GM12891 (cell line): Measurements from ENCODE around the gene ASAP3.
"Not testable (repeated sequence)": the region's sequence is repeated elsewhere in the genome, so short reads cannot be mapped to it uniquely, and the experiment has no call there.

Source experiments
- DNase-seq: peaks from one replicate; pipeline ENCODE4 v3.0.0; 2011; ENCODE audit warnings: low spot score; ENCODE audit not compliant: insufficient read length
- FAIRE-seq: peaks from 2 replicates; lab custom pipeline; 2011; peaks lifted over from hg19 to GRCh38; lab: Jason Lieb, UNC
- PAX5 ChIP-seq: IDR thresholded peaks from 2 replicates; pipeline ENCODE4 v1.6.1; 2011; ENCODE audit warnings: low read length, moderate library complexity, mild to moderate bottlenecking; ENCODE audit not compliant: insufficient read depth, severe bottlenecking
- POLR2A ChIP-seq: IDR thresholded peaks from 2 replicates; pipeline ENCODE4 v1.6.1; 2011; ENCODE audit warnings: low read depth, low read length, control low read depth
- POLR2AphosphoS5 ChIP-seq: IDR thresholded peaks from 2 replicates; pipeline ENCODE4 v1.6.1; 2011; ENCODE audit warnings: low read depth, low read length, control low read depth
- POU2F2 ChIP-seq: IDR thresholded peaks from 2 replicates; pipeline ENCODE4 v1.6.1; 2011; ENCODE audit warnings: low read depth, mild to moderate bottlenecking, control low read depth, low read length, moderate library complexity
- SPI1 ChIP-seq: IDR thresholded peaks from 2 replicates; pipeline ENCODE4 v1.6.1; 2011; ENCODE audit warnings: low read depth, low read length, control low read depth
- TAF1 ChIP-seq: IDR thresholded peaks from 2 replicates; pipeline ENCODE4 v1.6.1; 2011; ENCODE audit warnings: low read depth, low read length, control low read depth

ASAP3 gene

DNA sequence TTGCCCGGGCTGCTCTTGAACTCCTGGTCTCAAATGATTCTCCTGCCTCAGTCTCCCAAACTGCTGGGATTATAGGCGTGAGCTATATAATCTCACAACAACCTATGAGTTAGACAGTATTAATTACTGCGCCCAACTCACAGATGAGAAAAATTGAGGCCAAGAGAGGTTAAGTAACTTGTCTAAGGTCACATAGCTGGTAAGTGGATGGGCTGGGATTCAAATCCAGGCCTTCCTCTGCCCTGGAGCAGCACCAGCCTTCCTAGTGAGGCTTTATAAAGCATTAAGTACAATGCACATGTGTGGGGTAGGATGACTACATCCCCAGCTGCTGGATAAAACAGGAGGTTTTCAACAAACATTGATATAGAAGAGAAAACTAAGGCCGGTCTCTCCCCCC is 31.9 kb upstream of the ASAP3 start:
- FAIRE-seq (no peak), DNase-seq (no peak)
- TF ChIP-seq POLR2AphosphoS5 (no peak), POLR2A (no peak), SPI1 (no peak), TAF1 (no peak), PAX5 (no peak), POU2F2 (no peak)

DNA sequence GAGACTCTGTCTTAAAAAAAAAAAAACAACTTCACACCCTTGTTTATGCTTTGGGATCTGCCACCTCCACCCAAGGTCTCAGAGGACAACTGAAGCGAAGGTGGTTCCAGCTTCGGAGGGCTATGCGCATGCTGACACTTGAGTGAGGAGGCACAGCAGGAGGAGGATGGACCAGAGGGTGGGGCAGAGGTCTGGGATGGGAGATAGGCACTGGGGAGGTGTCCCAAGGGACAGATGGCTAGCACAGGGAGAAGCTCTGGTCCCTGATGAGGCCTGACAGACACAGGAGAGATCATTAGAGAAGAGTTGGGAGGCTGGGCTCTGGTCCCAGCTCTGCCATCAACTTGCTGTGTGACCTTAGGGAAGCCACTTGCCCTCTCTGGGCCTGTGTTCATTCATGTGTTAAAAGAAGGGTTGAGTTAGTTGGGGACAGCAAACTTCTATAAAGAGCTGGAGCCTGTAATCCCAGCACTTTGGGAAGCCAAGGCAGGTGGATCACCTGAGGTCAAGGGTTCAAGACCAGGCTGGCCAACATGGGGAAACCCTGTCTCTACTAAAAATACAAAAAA is 30.2 kb upstream of the ASAP3 start:
- FAIRE-seq: no peak
- DNase-seq: no peak
- TF ChIP-seq POU2F2 (no peak), TAF1 (no peak), POLR2A (no peak), PAX5 (no peak), SPI1 (no peak), POLR2AphosphoS5 (no peak)

DNA sequence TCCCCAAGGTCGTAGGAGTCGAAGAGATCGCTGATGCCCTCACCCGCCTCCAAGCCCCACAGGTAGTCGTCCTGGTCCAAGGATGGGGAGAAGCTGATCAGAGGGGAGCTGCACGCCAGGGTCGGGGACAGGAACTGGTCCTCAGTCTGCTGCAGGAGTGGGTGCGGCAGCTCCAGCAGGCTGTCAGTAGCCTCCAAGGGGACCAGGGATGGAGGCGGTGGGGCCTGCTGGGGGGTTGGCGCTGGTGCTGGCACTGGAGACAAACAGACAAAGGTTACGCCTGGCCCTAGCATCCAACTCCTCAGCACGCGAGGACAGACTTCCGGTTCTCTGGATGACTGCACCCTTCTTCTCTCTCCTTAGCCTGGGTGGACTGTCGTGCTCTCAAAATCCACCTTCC is 25.9 kb upstream of the ASAP3 start:
- TF ChIP-seq POLR2A (no peak), POLR2AphosphoS5 (no peak)
- FAIRE-seq (no peak), DNase-seq (no peak)

DNA sequence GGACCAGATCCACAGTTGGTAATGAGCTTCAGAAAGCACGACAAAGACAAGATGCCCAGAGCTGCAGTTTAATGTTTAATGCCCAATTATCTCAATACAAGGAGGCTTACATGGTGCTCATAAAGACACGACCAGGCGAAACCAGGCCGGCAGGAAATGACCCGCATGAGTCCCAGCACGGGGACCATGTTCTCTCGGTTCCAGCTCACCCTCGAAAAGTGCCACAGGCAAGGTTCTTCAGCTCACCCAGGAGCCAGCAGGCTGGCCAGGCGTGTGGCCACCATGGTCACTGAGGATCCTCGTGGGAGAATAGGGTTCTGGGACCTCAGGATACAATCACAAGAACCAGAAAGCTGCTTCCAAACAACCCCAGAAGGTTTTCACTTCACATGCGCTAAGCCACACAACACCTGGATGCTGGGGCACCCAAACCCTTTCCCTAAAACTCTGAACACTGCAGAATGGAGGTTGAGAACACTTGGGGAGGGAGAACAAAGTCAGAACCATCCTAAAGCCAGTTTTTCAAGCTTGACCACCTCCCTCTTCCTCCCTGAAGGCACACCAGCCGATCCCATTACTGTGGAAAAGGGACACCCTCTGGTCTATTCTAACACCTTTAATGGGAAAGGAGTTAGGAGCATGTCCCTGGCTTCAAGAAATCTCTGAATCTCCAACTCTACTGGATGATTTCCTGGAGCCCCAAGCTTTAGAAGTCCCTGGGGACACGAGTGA is 22.6 kb upstream of the ASAP3 start:
- DNase-seq (no peak), FAIRE-seq (no peak)
- TF ChIP-seq TAF1 (no peak), POLR2AphosphoS5 (no peak), POU2F2 (no peak), PAX5 (no peak), SPI1 (no peak), POLR2A (no peak)

DNA sequence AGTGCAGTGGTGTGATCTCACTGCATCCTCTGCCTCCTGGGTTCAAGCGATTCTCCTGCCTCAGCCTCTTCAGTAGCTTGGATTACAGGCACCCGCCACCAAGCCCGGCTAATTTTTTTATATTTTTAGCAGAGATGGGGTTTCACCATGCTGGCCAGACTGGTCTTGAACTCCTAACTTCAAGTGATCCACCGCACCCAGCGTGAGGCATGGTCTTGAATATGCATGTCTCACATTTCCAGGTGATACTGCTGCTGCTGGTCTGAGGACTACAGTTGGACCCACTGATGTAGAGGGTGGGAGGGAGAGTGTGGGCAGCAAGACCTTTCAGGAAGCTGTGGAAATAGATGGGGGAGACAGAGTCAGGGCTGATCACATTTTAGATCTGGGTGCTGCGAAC is 21.9 kb upstream of the ASAP3 start:
- no peak for FAIRE-seq
- no peak for DNase-seq
- TF ChIP-seq PAX5: no peak

DNA sequence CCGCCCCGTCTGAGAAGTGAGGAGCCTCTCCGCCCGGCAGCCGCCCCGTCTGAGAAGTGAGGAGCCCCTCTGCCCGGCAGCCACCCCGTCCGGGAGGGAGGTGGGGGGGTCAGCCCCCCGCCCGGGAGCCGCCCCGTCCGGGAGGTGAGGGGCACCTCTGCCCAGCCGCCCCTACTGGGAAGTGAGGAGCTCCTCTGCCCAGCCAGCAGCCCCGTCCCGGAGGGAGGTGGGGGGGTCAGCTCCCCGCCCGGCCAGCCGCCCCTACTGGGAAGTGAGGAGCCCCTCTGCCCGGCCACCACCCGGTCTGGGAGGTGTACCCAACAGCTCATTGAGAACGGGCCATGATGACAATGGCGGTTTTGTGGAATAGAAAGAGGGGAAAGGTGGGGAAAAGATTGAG is 20.2 kb upstream of the ASAP3 start:
- not testable (repeated sequence) for DNase-seq, FAIRE-seq

DNA sequence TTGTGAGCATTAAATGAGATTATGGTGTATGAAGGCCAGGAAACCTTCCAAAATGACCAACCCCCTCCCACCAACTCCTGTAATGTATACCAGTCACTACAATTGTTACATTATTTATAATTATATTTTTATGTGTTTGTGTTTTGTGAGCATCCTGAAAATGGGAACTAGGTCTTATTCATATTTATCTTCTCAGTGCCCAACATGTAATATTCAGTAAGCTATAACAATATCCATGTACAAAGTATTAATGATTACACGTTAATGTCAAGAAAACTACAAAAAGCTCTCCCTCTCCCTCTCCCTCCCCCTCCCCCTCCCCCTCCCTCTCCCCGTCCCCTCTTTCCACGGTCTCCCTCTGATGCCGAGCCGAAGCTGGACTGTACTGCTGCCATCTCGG is 19.0 kb upstream of the ASAP3 start:
- no peak for DNase-seq
- FAIRE-seq: no peak
- no peak for TF ChIP-seq PAX5
- TF ChIP-seq TAF1: no peak
- TF ChIP-seq SPI1: no peak
- TF ChIP-seq POLR2AphosphoS5: no peak
- TF ChIP-seq POU2F2: no peak
- TF ChIP-seq POLR2A: no peak

DNA sequence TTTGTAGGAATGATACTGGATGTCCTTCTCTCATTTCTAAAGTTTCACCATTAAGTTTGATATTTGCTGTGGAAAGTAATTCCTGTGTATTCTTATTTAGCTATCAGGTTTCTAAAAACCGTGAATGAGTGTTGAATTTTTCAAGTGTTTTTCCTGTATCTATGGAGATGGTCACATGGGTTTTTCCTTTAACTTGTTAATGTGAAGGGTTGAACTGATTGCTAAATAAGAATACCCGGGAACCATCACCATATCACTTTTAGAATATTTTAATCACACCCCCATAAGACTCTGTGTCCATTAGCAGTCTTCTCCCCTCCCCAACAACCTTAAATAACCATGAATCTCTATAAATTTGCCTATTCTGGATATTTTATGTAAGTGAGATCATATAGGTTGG is 16.5 kb upstream of the ASAP3 start:
- no peak for DNase-seq
- no peak for FAIRE-seq
- TF ChIP-seq POLR2A: no peak
- TF ChIP-seq SPI1: no peak
- no peak for TF ChIP-seq POLR2AphosphoS5
- no peak for TF ChIP-seq POU2F2
- no peak for TF ChIP-seq TAF1
- TF ChIP-seq PAX5: no peak

DNA sequence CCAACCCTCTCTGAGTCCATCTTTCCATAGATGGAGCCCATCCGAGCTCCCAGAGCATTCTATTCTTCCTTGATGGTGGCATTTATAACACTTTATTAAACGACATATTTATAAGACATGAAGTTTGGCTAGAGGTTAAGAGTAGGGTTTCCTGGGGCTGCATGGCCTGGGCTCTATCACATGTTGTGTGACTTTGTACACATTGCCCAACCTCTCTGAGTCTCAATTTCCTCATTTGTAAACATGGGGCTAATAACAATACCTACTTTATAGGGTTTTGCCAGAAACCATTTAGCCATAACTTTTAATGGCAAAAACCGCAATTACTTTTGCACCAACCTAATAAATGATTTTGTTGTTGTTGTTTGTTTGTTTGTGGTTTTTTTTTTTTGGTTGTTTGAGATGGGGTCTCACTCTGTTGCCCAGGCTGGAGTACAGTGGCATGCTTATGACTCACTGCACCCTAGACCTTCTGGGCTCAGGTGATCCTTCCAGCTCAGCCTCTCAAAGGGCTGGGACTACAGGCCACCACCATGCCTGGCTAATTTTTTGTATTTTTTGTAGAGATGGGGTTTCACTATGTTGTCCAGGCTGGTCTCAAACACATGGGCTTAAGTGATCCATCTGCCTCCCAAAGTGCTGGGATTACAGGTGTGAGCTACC is 13.9 kb upstream of the ASAP3 start:
- FAIRE-seq (no peak), DNase-seq (no peak)
- TF ChIP-seq SPI1: no peak
- no peak for TF ChIP-seq POLR2A

DNA sequence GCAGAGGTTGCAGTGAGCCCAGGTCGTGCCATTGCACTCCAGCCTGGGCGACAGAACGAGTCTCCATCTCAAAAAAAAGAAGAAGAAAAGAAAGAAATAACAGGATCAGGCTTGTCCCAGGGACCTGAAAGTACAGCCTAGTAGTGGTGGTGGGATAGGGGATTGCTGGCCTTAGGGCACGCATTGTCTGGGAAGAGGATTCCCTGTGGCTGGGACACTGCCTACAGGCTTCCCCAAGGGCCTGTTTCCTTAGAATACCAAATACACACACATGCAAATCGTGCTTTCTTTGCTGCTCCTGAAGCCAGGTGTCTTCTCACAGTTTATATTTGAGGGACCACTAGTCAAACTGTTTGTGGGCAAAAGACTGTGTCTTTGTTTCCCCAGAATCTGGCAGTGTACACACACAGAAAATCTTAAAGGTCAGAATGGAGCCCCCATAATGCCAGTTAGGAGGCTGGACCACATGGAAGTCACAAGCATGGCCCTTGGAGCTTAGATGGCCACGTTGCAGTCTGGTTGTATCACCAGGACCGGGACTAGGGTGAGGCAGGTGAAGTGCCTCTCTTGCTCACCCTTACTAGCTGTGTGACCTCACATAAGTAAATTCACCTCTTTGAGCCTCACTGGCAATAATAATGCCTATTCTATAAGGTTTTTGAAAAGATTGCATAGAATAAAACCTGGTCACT is 12.7 kb upstream of the ASAP3 start:
- DNase-seq (no peak), FAIRE-seq (no peak)
- TF ChIP-seq POLR2AphosphoS5: no peak
- TF ChIP-seq SPI1: no peak
- TF ChIP-seq PAX5: no peak
- TF ChIP-seq POLR2A: no peak
- TF ChIP-seq TAF1: no peak
- no peak for TF ChIP-seq POU2F2

DNA sequence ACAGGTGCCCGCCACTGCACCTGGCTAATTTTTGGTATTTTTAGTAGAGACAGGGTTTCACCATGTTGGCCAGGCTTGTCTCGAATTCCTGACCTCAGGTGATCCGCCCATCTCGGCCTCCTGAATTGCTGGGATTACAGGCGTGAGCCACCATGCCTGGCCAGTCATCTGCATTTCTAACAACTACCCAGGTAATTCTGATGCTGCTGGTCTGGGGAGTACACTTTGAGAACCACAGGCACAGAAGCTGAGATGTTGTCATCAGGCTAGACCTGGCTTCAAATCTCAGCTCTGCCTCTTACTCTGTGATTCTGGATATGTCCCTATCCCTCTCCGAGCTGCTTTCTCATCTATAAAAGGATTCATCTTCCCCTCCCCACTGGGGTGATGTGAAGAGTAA is 10.9 kb upstream of the ASAP3 start:
- not testable (repeated sequence) for FAIRE-seq, DNase-seq

DNA sequence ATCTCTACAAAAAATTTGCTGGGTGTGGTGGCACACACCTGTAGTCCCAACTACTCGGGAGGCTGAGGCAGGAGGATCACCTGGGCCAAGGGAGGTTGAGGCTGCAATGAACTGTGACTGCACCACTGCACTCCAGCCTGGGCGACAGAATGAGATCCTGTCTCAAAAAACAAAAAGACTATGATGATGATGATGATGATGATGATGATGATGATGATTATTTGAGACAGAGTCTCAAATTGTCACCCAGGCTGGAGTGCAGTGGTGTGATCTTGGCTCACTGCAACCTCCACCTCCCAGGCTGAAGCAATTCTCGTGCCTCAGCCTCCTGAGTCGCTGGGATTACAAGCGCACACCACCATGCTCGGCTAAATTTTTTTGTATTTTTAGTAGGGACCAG is 8.8 kb upstream of the ASAP3 start:
- DNase-seq, FAIRE-seq: not testable (repeated sequence)
